Measurements from ENCODE around the gene ADSS2.

DNA sequence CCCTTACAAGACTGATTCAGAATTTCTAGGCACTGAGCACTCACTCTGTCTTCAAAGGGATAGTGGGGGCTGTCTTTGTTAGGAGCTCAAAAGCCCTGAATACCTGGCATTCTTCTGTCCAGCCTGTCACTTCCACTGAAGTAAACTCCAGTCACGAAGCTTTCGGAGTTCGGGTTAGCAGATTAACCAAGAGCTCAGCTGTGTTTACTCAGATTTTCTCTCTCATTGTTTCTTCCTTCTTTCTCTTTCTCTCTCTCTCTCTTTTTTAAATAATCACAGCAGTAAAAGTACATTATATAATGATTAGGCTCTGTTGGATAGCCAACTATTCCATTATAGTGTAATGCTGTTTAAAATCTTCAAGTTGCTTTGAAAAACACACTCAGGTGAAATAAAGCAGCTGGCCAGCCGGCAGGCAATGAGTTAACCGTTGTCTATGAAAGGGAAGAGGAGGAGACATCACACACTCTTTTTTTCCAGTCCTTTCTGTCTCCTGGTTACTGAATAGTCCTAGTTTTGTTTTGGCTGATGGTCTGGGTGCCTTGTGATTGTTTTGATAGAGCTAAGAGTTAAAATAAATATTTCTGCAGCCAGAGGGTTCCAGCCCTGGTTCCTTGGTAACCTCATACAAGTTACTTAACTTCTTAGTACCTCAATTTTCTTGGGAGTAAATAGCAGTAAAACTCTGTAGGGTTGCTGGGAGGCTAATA lies 89.8 kb downstream of the ADSS2 start:
- TF ChIP-seq POLR2A (IDR thresholded peaks at IDR 0.05; ENCODE audit: low read depth, low read length) (no peak), SMC3 (IDR thresholded peaks at IDR 0.05; ENCODE audit: low read depth, low read length) (no peak), FOS (IDR thresholded peaks at IDR 0.05; ENCODE audit: low read depth, low read length) (no peak), RCOR1 (IDR thresholded peaks at IDR 0.05; ENCODE audit: insufficient replicate concordance, low read length) (no peak), RFX5 (IDR thresholded peaks at IDR 0.05; ENCODE audit: low read depth, low read length) (no peak), MAFK (IDR thresholded peaks at IDR 0.05; ENCODE audit: low read depth, low read length) (no peak)
- TF ChIP-seq, protein P1, sequence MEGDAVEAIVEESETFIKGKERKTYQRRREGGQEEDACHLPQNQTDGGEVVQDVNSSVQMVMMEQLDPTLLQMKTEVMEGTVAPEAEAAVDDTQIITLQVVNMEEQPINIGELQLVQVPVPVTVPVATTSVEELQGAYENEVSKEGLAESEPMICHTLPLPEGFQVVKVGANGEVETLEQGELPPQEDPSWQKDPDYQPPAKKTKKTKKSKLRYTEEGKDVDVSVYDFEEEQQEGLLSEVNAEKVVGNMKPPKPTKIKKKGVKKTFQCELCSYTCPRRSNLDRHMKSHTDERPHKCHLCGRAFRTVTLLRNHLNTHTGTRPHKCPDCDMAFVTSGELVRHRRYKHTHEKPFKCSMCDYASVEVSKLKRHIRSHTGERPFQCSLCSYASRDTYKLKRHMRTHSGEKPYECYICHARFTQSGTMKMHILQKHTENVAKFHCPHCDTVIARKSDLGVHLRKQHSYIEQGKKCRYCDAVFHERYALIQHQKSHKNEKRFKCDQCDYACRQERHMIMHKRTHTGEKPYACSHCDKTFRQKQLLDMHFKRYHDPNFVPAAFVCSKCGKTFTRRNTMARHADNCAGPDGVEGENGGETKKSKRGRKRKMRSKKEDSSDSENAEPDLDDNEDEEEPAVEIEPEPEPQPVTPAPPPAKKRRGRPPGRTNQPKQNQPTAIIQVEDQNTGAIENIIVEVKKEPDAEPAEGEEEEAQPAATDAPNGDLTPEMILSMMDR (conservative IDR thresholded peaks at IDR 0.05; ENCODE audit: low read depth, low read length) = no peak
- TF ChIP-seq, protein P2, sequence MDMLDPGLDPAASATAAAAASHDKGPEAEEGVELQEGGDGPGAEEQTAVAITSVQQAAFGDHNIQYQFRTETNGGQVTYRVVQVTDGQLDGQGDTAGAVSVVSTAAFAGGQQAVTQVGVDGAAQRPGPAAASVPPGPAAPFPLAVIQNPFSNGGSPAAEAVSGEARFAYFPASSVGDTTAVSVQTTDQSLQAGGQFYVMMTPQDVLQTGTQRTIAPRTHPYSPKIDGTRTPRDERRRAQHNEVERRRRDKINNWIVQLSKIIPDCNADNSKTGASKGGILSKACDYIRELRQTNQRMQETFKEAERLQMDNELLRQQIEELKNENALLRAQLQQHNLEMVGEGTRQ (IDR thresholded peaks at IDR 0.05; ENCODE audit: low read depth, low read length) = no peak

Data from IMR-90 (cell line).